COLO668 (cell line): ENCODE measurements around the gene UQCC2.

Experiments used
- DNase-seq: peaks from one replicate; lab custom pipeline; 2025; ENCODE audit not compliant: unreplicated experiment; lab: John Stamatoyannopoulos, UW

The UQCC2 gene

GRCh38 chr6:33659986-33660385 is 51.5 kb downstream of the UQCC2 start:
- DNase-seq, result no peak

- DNase-seq, result no peak
Observed at GRCh38 chr6:33658982-33659689, 52.4 kb downstream of the UQCC2 start.

GRCh38 chr6:33656844-33657243 is 54.7 kb downstream of the UQCC2 start:
- no peak for DNase-seq

- no peak for DNase-seq
Observed at GRCh38 chr6:33654831-33655554, 56.5 kb downstream of the UQCC2 start.

- no peak for DNase-seq
Observed at GRCh38 chr6:33652002-33652401, 59.5 kb downstream of the UQCC2 start.

GRCh38 chr6:33651403-33651802 is 60.1 kb downstream of the UQCC2 start:
- DNase-seq, result no peak
